ENCODE data around the gene MMUT. TPM values are rescaled to one million over a fixed set of nuclear protein-coding genes. Genes with fewer than 3 reads are reported as not detected.

Gene MMUT
- total RNA-seq, 1 experiment from 2014 or later = 17.5 TPM

- Histone ChIP-seq H3F3A (ENCODE audit: insufficient read depth, low read depth) (no peaks in the 10 kb centered on the region), H2AFZ (no peak overlapping the region), H4K20me1 (ENCODE audit: insufficient read depth) (no peaks in the 10 kb centered on the region), H3K9me2 (ENCODE audit: insufficient read depth) (no peaks in the 10 kb centered on the region), H3K4me1 (replicated peaks; ENCODE audit: insufficient read depth) (no peaks in the 10 kb centered on the region), H3K27me3 (ENCODE audit: insufficient read depth, low read depth) (no peaks in the 10 kb centered on the region), H3K27ac (no peak overlapping the region), H3K36me3 (ENCODE audit: low read depth) (no peaks in the 10 kb centered on the region), H3K9me3 (ENCODE audit: insufficient read depth, low read depth) (no peaks in the 10 kb centered on the region; the same call in 1 of the 2 replicates), H3K4me3 (no peak overlapping the region), H3K4me2 (no peak overlapping the region), H3K79me2 (ENCODE audit: low read depth) (no peaks in the 10 kb centered on the region)
- no peak for TF ChIP-seq CTCF (conservative IDR thresholded peaks at IDR 0.05)
- no peak for TF ChIP-seq EZH2 (IDR thresholded peaks at IDR 0.05; ENCODE audit: low read depth)
- POLR2A ChIA-PET (ENCODE audit: unreplicated experiment) = no interaction called here
- CTCF ChIA-PET = no interaction called here
- intact Hi-C loops (cut with micrococcal nuclease; ENCODE audit: unreplicated experiment) = no loop called here
- BruUV-seq (replicated peaks) = no TSS peak
- no peak for DNase-seq
These were observed 78.1 kb downstream of the MMUT start for GRCh38 chr6:49384904-49385303.

Other genes starting within 250 kb of the MMUT start
- gene CENPQ, start 117 bp upstream of the MMUT start, total RNA-seq (2021) = 9.5 and 11.0 TPM in 2 replicates
- not detected in 2 replicates for gene GLYATL3, start 36.7 kb upstream of the MMUT start, total RNA-seq (2021)
- gene C6orf141, start 87.4 kb upstream of the MMUT start, total RNA-seq (2021) = 12.3 and 21.9 TPM in 2 replicates
- not detected in 2 replicates for gene RHAG, start 173.6 kb upstream of the MMUT start, total RNA-seq (2021)

Data from PC-9 (cell line).